WERI-Rb-1 (cell line): ENCODE data around the gene SEC16B.

Experiments used
- DNase-seq: peaks from one replicate; pipeline ENCODE4 v3.0.0-alpha.2; 2020
- H3K27ac ChIP-seq: fragments of 250-450 bp; sonication (Bioruptor Pico); 2 replicates; pipeline ENCODE4 v1.5.1; 2020; ENCODE audit warnings: mild to moderate bottlenecking, moderate library complexity
- H3K27me3 ChIP-seq: fragments of 250-450 bp; sonication (Bioruptor Pico); 2 replicates; pipeline ENCODE4 v1.5.1; 2021; ENCODE audit warnings: mild to moderate bottlenecking, low read depth, moderate library complexity; ENCODE audit not compliant: insufficient read depth, severe bottlenecking
- H3K36me3 ChIP-seq: fragments of 250-450 bp; sonication (Bioruptor Pico); 2 replicates; pipeline ENCODE4 v1.5.1; 2020; ENCODE audit warnings: mild to moderate bottlenecking, moderate library complexity
- H3K4me3 ChIP-seq: 2 replicates; pipeline ENCODE4 v1.5.1; 2011; ENCODE audit warnings: low read depth, mild to moderate bottlenecking, control low read depth, low read length
- H3K9me3 ChIP-seq: fragments of 250-450 bp; sonication (Bioruptor Pico); 2 replicates; pipeline ENCODE4 v1.5.1; 2021; ENCODE audit warnings: mild to moderate bottlenecking, moderate library complexity; ENCODE audit not compliant: severe bottlenecking
- TF ChIP-seq, protein P1 (sequence below): IDR thresholded peaks from 2 replicates; pipeline ENCODE4 v1.5.1; 2011; ENCODE audit warnings: low read depth, mild to moderate bottlenecking, control low read depth, inconsistent platforms, low read length

Gene SEC16B

DNA sequence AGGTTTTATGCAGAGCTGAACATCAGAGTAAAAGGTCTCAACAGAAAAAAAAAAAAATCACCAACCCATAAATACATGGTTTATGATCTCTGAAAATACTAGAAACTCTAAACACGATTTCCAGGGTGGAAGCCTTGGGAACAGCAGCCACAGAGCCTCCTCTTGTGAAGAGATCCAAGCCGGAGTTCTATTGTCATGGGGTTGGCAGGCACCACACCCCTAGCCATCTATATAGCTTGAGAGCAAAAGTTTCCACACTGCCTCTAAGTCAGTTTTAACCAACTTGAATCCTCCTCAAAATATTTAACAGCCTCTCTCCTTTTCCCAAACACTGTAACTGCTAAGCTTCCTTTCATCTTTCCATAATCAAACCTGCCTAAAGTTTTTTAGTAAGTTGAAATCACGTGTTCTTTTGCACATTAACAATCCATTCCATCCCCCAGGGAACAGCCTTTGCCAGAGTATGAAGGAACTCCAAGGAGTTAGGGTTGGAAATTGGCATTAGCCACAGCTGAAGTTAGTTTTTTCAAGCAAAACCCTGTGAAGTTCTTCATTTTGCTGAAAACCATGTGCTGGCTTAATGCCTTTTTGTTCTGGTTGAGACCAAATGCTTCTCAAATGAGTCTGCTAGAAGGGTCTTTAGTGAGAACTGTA, 13.8 kb upstream of the SEC16B start:
- H3K27ac ChIP-seq: no peak overlapping the region
- no peak overlapping the region for H3K4me3 ChIP-seq
- no peak for DNase-seq
- H3K36me3 ChIP-seq: no peaks in the 10 kb centered on the region
- TF ChIP-seq, protein P1, sequence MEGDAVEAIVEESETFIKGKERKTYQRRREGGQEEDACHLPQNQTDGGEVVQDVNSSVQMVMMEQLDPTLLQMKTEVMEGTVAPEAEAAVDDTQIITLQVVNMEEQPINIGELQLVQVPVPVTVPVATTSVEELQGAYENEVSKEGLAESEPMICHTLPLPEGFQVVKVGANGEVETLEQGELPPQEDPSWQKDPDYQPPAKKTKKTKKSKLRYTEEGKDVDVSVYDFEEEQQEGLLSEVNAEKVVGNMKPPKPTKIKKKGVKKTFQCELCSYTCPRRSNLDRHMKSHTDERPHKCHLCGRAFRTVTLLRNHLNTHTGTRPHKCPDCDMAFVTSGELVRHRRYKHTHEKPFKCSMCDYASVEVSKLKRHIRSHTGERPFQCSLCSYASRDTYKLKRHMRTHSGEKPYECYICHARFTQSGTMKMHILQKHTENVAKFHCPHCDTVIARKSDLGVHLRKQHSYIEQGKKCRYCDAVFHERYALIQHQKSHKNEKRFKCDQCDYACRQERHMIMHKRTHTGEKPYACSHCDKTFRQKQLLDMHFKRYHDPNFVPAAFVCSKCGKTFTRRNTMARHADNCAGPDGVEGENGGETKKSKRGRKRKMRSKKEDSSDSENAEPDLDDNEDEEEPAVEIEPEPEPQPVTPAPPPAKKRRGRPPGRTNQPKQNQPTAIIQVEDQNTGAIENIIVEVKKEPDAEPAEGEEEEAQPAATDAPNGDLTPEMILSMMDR: no peak
- peaks cover 5% of the 10 kb centered on the region for H3K9me3 ChIP-seq
- peaks cover 3% of the 10 kb centered on the region for H3K27me3 ChIP-seq

DNA sequence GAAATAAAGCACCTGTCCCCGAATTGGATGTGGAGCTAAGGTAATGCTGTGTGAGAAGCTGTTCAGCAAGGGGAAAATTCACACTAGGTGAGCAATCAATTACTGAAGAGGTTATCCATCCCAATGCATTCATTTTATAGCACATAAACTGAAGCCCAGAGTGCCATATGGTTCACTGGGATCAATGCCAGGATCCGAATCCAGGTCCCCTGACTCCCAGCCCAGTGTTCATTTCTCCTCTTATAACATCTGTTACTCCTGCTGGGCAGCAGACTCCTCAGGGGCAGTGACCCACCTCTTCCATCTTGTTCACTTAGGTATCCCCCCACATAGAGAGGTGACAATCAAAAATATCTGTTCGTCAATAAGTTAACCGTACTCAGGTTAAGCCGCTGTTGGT, 13.2 kb upstream of the SEC16B start:
- TF ChIP-seq, protein P1: no peak

DNA sequence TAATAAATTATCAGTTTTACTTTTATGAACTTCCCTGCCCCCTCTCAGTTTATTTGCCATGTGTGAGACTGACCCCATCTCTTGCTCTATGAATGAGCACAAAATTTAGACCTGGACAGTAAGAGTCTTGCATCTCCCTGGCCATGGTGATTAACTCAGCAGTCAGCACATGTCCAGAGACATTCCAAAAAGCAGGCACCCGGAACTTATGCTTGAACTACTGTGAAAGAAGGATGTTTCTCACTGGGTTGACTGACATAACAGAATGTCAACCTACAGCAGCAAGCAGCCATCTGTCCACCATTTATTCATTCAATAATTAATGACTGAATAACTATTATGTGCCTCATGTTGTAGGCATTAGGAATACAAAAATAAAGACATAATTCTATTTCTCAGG, 11.3 kb upstream of the SEC16B start:
- Histone ChIP-seq H3K27me3 (no peaks in the 10 kb centered on the region), H3K4me3 (no peak overlapping the region), H3K36me3 (no peaks in the 10 kb centered on the region), H3K9me3 (no peaks in the 10 kb centered on the region), H3K27ac (no peak overlapping the region)
- TF ChIP-seq, protein P1: no peak
- DNase-seq: no peak

More for the DNA sequence above, 13.2 kb upstream of the SEC16B start:
- no peak overlapping the region for H3K27ac ChIP-seq
- DNase-seq: no peak
- H3K36me3 ChIP-seq: no peaks in the 10 kb centered on the region
- no peak overlapping the region for H3K4me3 ChIP-seq
- peaks cover 3% of the 10 kb centered on the region for H3K27me3 ChIP-seq
- peaks cover 5% of the 10 kb centered on the region for H3K9me3 ChIP-seq

DNA sequence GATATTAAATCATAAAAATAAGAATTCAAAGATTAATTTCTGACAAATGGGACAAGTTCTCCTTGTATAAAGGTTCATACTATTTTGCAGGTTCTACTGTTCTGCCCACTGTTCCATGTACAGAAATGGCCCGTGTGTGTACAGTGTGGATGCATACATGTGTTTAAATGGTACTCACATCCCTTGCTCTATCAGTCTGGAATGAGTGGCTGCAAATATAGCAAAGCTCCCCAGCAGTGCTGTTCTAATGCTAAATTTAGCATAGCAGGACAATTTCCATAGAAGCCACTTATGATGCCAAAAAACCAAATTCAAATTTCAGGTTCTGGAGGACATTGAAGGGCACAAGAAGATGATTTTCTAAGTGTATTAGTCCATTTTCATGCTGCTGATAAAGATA, 9.4 kb upstream of the SEC16B start:
- H3K27ac ChIP-seq: no peak overlapping the region
- H3K27me3 ChIP-seq: no peaks in the 10 kb centered on the region
- H3K36me3 ChIP-seq: no peaks in the 10 kb centered on the region
- TF ChIP-seq, protein P1: no peak
- DNase-seq: no peak
- H3K4me3 ChIP-seq: no peak overlapping the region
- H3K9me3 ChIP-seq: no peaks in the 10 kb centered on the region

DNA sequence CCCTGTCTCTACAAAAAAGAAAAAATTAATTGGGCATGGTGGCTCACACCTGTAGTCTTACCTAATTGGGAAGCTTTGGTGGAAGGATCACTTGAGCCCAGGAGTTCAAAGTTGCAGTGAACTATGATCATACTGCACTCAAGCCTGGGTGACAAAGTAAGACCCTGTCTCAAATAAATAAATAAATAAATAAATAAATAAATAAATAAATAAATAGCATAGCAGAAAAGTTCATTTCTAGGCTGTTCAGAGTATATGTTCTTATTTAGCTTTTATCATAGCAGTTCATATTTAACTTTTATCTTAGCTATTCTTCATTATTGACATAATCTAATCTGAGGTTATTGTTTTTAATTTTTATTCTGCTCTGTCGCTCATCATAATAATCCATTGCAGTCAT, 8.7 kb upstream of the SEC16B start:
- Histone ChIP-seq H3K36me3 (no peaks in the 10 kb centered on the region), H3K27me3 (no peaks in the 10 kb centered on the region), H3K27ac (no peak overlapping the region), H3K9me3 (no peaks in the 10 kb centered on the region), H3K4me3 (no peak overlapping the region)
- no peak for DNase-seq
- TF ChIP-seq, protein P1: no peak

DNA sequence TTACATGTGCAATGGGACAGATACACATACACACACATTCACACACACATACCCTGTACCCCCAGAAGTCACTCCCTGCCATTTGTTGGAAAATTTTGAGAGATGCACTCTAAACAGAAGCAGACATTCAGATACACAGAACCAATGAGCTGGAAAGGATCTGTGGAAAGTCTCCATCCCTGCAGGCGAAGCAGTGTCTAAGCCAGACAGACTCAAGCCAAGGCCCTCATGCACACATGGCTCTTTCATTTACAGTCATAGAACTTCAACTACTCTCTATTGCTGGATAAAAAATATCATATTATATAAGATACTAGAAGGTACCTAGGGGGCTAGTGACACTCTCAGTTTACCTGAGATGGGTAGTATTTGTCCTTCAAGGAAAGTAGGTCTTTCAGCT, 7.3 kb upstream of the SEC16B start:
- Histone ChIP-seq H3K9me3 (no peaks in the 10 kb centered on the region), H3K27ac (no peak overlapping the region), H3K27me3 (no peaks in the 10 kb centered on the region), H3K4me3 (no peak overlapping the region), H3K36me3 (no peaks in the 10 kb centered on the region)
- no peak for DNase-seq
- TF ChIP-seq, protein P1: no peak
